Neuronal stem cell (in vitro differentiated cells): ENCODE results near the gene CDC25A.

Experiments
- DNase-seq: peaks from one replicate; pipeline ENCODE4 v3.0.0-alpha.2; 2013; ENCODE audit warnings: low spot score
- H2AFZ ChIP-seq: one replicate; pipeline ENCODE4 v1.6.1; 2013; ENCODE audit warnings: mild to moderate bottlenecking, low read length, inconsistent platforms
- H2AK5ac ChIP-seq: 2 replicates; pipeline ENCODE4 v1.6.1; 2013; ENCODE audit warnings: low read depth, mild to moderate bottlenecking, inconsistent platforms, low read length, moderate library complexity, mixed read lengths
- H2BK120ac ChIP-seq: 2 replicates; pipeline ENCODE4 v1.6.1; 2013; ENCODE audit warnings: low read depth, mild to moderate bottlenecking, inconsistent platforms, low read length, moderate library complexity, mixed read lengths
- H2BK12ac ChIP-seq: one replicate; pipeline ENCODE4 v1.6.1; 2013; ENCODE audit warnings: low read length, inconsistent platforms
- H2BK15ac ChIP-seq: 2 replicates; pipeline ENCODE4 v1.6.1; 2013; ENCODE audit warnings: mild to moderate bottlenecking, low read length, inconsistent platforms, mixed read lengths
- H2BK5ac ChIP-seq: one replicate; pipeline ENCODE4 v1.6.1; 2013; ENCODE audit warnings: inconsistent platforms, mild to moderate bottlenecking, low read length, moderate library complexity
- H3K14ac ChIP-seq: one replicate; pipeline ENCODE4 v1.6.1; 2013; ENCODE audit warnings: low read length, inconsistent platforms
- H3K18ac ChIP-seq: 2 replicates; pipeline ENCODE4 v1.6.1; 2013; ENCODE audit warnings: low read length, inconsistent platforms
- H3K23ac ChIP-seq: 2 replicates; pipeline ENCODE4 v1.6.1; 2013; ENCODE audit warnings: low read depth, mild to moderate bottlenecking, mixed read lengths, low read length, inconsistent platforms; ENCODE audit not compliant: poor library complexity
- H3K27ac ChIP-seq: replicated peaks from 3 replicates; pipeline ENCODE4 v1.5.1; 2013; ENCODE audit warnings: low read length, inconsistent platforms
- H3K27me3 ChIP-seq, 3 experiments: 2 replicates each; pipeline ENCODE4 v1.6.1; 2013; ENCODE audit warnings: low read length in 3 of 3, mild to moderate bottlenecking in 2 of 3, inconsistent platforms in 1 of 3, low read depth in 1 of 3, mixed read lengths in 1 of 3, moderate library complexity in 1 of 3; ENCODE audit not compliant: control insufficient read depth in 3 of 3, insufficient read depth in 3 of 3
- H3K36me3 ChIP-seq, 2 donors: replicated peaks in 1 of 2; 2 replicates each; pipeline ENCODE4 v1.6.1; 2013; ENCODE audit warnings: low read length in 2 of 2; ENCODE audit not compliant: control insufficient read depth in 2 of 2, insufficient read depth in 2 of 2
- H3K4ac ChIP-seq: 2 replicates; pipeline ENCODE4 v1.6.1; 2013; ENCODE audit warnings: inconsistent platforms, mild to moderate bottlenecking, low read length, moderate library complexity
- H3K4me1 ChIP-seq, 2 donors: 1 replicate in 1 of 2; 2 replicates in 1 of 2; pipeline ENCODE4 v1.6.1; 2013; ENCODE audit warnings: low read length in 2 of 2, low read depth in 1 of 2; ENCODE audit not compliant: control insufficient read depth in 2 of 2, insufficient read depth in 1 of 2
- H3K4me2 ChIP-seq: one replicate; pipeline ENCODE4 v1.6.1; 2013; ENCODE audit warnings: mild to moderate bottlenecking, low read length, inconsistent platforms; ENCODE audit not compliant: insufficient read depth, poor library complexity, severe bottlenecking
- H3K4me3 ChIP-seq, 2 donors: 2 replicates each; pipeline ENCODE4 v1.5.1; 2013; ENCODE audit warnings: low read length in 2 of 2, mild to moderate bottlenecking in 2 of 2, inconsistent platforms in 1 of 2, moderate library complexity in 1 of 2
- H3K79me1 ChIP-seq: one replicate; pipeline ENCODE4 v1.6.1; 2013; ENCODE audit warnings: low read depth, mild to moderate bottlenecking, inconsistent platforms, low read length, moderate library complexity
- H3K9ac ChIP-seq: one replicate; pipeline ENCODE4 v1.6.1; 2013; ENCODE audit warnings: mild to moderate bottlenecking, low read depth, low read length, inconsistent platforms; ENCODE audit not compliant: poor library complexity
- H3K9me3 ChIP-seq, 2 donors: replicated peaks in 1 of 2; 2 replicates each; pipeline versions ENCODE3 to v1.6.1; 2013; ENCODE audit warnings: low read length in 2 of 2, mild to moderate bottlenecking in 2 of 2, inconsistent platforms in 1 of 2, low read depth in 1 of 2, mixed read lengths in 1 of 2, moderate library complexity in 1 of 2; ENCODE audit not compliant: control insufficient read depth in 2 of 2, insufficient read depth in 1 of 2
- H4K8ac ChIP-seq: one replicate; pipeline ENCODE4 v1.6.1; 2013; ENCODE audit warnings: low read depth, mild to moderate bottlenecking, inconsistent platforms, low read length, moderate library complexity
- H4K91ac ChIP-seq: one replicate; pipeline ENCODE4 v1.6.1; 2013; ENCODE audit warnings: low read length, low read depth, mild to moderate bottlenecking, inconsistent platforms; ENCODE audit not compliant: poor library complexity
- WGBS, 2 donors: extraction: QIAGEN DNeasy Blood & Tissue Kit; methylation state at CpG; one replicate each; pipeline ENCODE4 v1.1.7; 2013; ENCODE audit warnings: missing lambda C conversion rate in 2 of 2, mixed read lengths in 1 of 2; ENCODE audit not compliant: insufficient read length in 2 of 2, insufficient replicate concordance in 1 of 2; ENCODE audit errors: extremely low coverage in 2 of 2; 5-methylcytosine and 5-hydroxymethylcytosine counted together

The CDC25A gene

DNA sequence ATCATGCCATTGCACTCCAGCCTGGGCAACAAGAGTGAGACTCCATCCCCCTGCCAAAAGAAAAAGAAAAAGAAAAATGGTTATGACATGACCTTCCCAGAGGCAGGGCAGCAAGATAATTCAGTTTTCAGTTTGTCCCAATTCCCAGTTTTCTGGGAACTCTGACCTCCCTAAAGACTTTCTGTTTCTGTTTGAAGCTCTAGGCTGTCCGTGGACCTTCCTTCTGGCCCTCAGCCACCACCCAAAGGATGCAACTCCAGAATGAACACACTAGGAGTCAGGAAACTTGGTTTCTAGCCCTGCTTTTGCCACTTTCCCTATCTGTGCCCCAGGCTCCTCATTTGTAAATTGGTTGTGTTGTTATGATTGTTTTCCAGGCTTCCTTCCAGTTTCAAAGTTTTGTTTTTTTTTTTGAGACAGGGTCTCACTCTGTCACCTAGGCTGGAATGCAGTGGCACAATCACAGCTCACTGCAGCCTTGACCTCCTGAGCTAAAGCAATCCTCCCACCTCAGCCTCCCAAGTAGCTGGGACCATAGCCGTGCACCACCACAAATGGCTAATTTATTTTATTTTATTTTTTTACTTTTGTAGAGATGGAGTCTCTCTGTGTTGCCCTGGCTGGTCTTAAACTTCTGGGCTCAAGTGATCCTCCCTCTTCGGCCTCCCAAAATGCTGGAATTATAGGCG lies 68.6 kb downstream of the CDC25A start:
- H3K36me3 ChIP-seq = no peaks in the 10 kb centered on the region
- no peak overlapping the region for H3K27ac ChIP-seq
- no CpG with 5 or more reads among the region's 4 CpGs for WGBS, 2 donors
- no peak overlapping the region for H3K4me3 ChIP-seq
- no peak overlapping the region for H3K4me2 ChIP-seq
- no peaks in the 10 kb centered on the region for H3K9me3 ChIP-seq
- H3K14ac ChIP-seq = no peak overlapping the region
- H4K8ac ChIP-seq = no peak overlapping the region
- no peak overlapping the region for H3K9ac ChIP-seq
- no peak overlapping the region for H3K23ac ChIP-seq
- H3K4me1 ChIP-seq = peaks cover 6 to 7% of the 10 kb centered on the region in 2 donors
- H2AFZ ChIP-seq = no peak overlapping the region
- no peak overlapping the region for H2AK5ac ChIP-seq
- no peak for DNase-seq
- H2BK120ac ChIP-seq = no peak overlapping the region
- no peaks in the 10 kb centered on the region for H3K27me3 ChIP-seq
- no peaks in the 10 kb centered on the region for H3K79me1 ChIP-seq
- no peak overlapping the region for H2BK5ac ChIP-seq
- H3K18ac ChIP-seq = no peak overlapping the region
- H2BK15ac ChIP-seq = no peak overlapping the region
- H4K91ac ChIP-seq = no peak overlapping the region
- H2BK12ac ChIP-seq = no peak overlapping the region
- no peak overlapping the region for H3K4ac ChIP-seq

DNA sequence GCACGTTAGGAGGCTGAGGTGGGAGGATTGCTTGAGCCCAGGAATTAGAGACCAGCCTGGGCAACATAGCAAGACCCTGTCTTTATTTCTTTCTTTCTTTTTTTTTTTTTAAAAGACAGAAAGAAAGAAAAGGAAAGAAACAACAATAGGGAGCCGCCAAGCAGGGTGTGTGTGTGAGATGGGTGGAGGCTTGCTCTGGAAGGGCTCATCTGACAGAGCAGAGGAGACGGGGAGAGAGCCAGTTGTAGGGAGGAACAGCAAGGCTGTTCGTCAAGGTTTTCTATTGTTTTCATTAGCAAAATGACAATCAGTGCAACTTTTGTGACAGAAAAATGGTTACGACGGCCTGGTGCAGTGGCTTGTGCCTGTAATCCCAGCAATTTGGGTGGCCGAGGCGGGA lies 69.3 kb downstream of the CDC25A start:
- Histone ChIP-seq H4K91ac (no peak overlapping the region), H3K27me3 (no peaks in the 10 kb centered on the region), H3K36me3 (no peaks in the 10 kb centered on the region), H3K4me1 (peaks cover 6 to 7% of the 10 kb centered on the region in 2 donors), H3K18ac (no peak overlapping the region), H2BK15ac (no peak overlapping the region), H3K4ac (no peak overlapping the region), H3K79me1 (no peaks in the 10 kb centered on the region), H3K27ac (no peak overlapping the region), H3K14ac (no peak overlapping the region), H3K23ac (no peak overlapping the region), H4K8ac (no peak overlapping the region), H2BK12ac (no peak overlapping the region), H3K4me3 (no peak overlapping the region), H3K9me3 (no peaks in the 10 kb centered on the region), H2BK5ac (no peak overlapping the region), H3K4me2 (no peak overlapping the region), H2AK5ac (no peak overlapping the region), H2AFZ (no peak overlapping the region), H3K9ac (no peak overlapping the region), H2BK120ac (no peak overlapping the region)
- WGBS, 2 donors = no CpG with 5 or more reads among the region's 8 CpGs
- DNase-seq = no peak

DNA sequence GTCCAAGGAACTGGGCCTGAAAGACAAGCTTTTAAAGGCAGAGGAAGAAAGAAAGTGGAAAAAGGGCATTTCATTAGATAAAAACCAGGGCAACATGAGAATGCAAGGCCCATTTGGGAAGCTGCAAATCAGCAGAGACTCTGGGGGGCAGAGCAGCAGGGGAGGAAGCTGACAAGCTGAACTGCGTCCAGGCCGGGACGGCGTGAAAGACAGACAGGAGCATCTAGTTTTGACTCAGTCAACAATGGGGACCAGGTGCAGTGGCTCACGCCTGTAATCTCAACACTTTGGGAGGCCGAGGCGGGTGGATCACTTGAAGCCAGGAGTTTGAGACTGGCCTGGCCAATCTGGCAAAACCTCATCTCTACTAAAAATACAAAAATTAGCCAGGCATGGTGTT lies 69.9 kb downstream of the CDC25A start:
- no peaks in the 10 kb centered on the region for H3K79me1 ChIP-seq
- H3K27me3 ChIP-seq = no peaks in the 10 kb centered on the region
- no peak overlapping the region for H2AK5ac ChIP-seq
- no peak overlapping the region for H2BK5ac ChIP-seq
- H3K9ac ChIP-seq = no peak overlapping the region
- no peak overlapping the region for H3K18ac ChIP-seq
- H3K14ac ChIP-seq = no peak overlapping the region
- no peaks in the 10 kb centered on the region for H3K36me3 ChIP-seq
- no peak overlapping the region for H2BK120ac ChIP-seq
- no peak for DNase-seq
- H3K4me3 ChIP-seq = no peak overlapping the region
- H3K4me1 ChIP-seq = peaks cover 6 to 7% of the 10 kb centered on the region in 2 donors
- H4K91ac ChIP-seq = no peak overlapping the region
- H4K8ac ChIP-seq = no peak overlapping the region
- no peak overlapping the region for H3K4me2 ChIP-seq
- peak overlapping the region; percentile 70 for H3K27ac ChIP-seq
- peak overlapping the region; percentile 89 for H2AFZ ChIP-seq
- no peak overlapping the region for H3K4ac ChIP-seq
- no CpG with 5 or more reads among the region's 7 CpGs for WGBS, 2 donors
- H3K23ac ChIP-seq = no peak overlapping the region
- no peaks in the 10 kb centered on the region for H3K9me3 ChIP-seq
- H2BK12ac ChIP-seq = no peak overlapping the region
- no peak overlapping the region for H2BK15ac ChIP-seq

DNA sequence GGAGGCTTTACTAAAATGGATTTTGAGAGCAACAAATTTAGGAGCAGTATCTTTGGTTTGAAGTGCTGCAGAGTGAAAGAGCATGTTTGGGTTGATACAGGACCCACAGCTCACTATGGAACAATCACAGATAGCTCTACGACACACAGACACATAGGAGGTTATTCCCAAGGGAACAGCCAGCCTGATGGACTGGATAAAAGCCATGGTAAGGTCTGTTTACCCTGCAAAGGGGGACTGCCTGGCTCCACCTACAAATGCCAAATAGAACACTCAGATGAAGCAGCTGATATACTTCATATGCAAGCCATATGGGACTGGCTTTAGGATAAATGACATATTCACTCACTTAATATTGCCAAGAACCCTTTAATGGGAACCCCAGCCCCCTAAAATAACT lies 75.4 kb downstream of the CDC25A start:
- DNase-seq = no peak
- no peak overlapping the region for H2AK5ac ChIP-seq
- peak overlapping the region; percentile 17 for H2AFZ ChIP-seq
- no CpG with 5 or more reads among the region's 1 CpG for WGBS, 2 donors
- H3K27me3 ChIP-seq = no peaks in the 10 kb centered on the region
- H2BK15ac ChIP-seq = no peak overlapping the region
- no peak overlapping the region for H3K18ac ChIP-seq
- no peak overlapping the region for H3K4ac ChIP-seq
- H2BK120ac ChIP-seq = no peak overlapping the region
- no peak overlapping the region for H3K23ac ChIP-seq
- H3K9ac ChIP-seq = no peak overlapping the region
- H2BK5ac ChIP-seq = no peak overlapping the region
- no peaks in the 10 kb centered on the region for H3K36me3 ChIP-seq
- H3K4me1 ChIP-seq = peaks cover 3 to 4% of the 10 kb centered on the region in 2 donors
- no peak overlapping the region for H4K91ac ChIP-seq
- H3K4me3 ChIP-seq = no peak overlapping the region
- H3K79me1 ChIP-seq = no peaks in the 10 kb centered on the region
- no peak overlapping the region for H2BK12ac ChIP-seq
- no peak overlapping the region for H3K4me2 ChIP-seq
- H3K9me3 ChIP-seq = peaks cover 0 to 4% of the 10 kb centered on the region in 2 donors
- no peak overlapping the region for H4K8ac ChIP-seq
- no peak overlapping the region for H3K27ac ChIP-seq
- no peak overlapping the region for H3K14ac ChIP-seq
